ENCODE data around the gene SHOC2. TPM values are rescaled to one million over a fixed set of nuclear protein-coding genes. Genes with fewer than 3 reads are reported as not detected.

The SHOC2 gene
- total RNA-seq, 1 donor from 2014 or later: 38.7 TPM

DNA sequence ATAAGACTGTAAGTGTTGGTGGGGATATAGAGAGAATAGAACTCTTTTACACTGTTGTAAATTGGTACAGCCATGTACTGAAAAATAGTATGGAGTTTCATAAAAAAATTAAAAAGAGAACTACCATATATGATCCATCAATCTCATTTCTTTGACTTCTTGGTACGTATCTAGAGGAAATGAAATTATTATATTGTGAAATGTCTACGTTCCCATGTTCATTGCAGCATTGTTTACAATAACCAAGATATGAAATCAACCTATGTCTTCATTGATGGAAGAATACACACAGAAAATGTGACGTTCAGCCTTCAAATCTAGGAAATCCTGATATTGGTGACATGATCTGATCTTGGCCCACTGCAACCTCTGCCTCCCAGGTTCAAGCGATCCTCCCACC lies 32.0 kb downstream of the SHOC2 start:
- DNase-seq (ENCODE audit: extremely low spot score, unreplicated experiment): no peak
- Mint-ChIP-seq H3K36me3 (peaks cover 52% of the 10 kb centered on the region), H3K27ac (no peak overlapping the region), H3K4me1 (ENCODE audit: unreplicated experiment) (no peaks in the 10 kb centered on the region), H3K4me3 (no peak overlapping the region), H3K9me3 (peaks cover 19% of the 10 kb centered on the region), H3K27me3 (no peaks in the 10 kb centered on the region)
- TF ChIP-seq, protein P1, sequence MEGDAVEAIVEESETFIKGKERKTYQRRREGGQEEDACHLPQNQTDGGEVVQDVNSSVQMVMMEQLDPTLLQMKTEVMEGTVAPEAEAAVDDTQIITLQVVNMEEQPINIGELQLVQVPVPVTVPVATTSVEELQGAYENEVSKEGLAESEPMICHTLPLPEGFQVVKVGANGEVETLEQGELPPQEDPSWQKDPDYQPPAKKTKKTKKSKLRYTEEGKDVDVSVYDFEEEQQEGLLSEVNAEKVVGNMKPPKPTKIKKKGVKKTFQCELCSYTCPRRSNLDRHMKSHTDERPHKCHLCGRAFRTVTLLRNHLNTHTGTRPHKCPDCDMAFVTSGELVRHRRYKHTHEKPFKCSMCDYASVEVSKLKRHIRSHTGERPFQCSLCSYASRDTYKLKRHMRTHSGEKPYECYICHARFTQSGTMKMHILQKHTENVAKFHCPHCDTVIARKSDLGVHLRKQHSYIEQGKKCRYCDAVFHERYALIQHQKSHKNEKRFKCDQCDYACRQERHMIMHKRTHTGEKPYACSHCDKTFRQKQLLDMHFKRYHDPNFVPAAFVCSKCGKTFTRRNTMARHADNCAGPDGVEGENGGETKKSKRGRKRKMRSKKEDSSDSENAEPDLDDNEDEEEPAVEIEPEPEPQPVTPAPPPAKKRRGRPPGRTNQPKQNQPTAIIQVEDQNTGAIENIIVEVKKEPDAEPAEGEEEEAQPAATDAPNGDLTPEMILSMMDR (conservative IDR thresholded peaks at IDR 0.05): no peak

DNA sequence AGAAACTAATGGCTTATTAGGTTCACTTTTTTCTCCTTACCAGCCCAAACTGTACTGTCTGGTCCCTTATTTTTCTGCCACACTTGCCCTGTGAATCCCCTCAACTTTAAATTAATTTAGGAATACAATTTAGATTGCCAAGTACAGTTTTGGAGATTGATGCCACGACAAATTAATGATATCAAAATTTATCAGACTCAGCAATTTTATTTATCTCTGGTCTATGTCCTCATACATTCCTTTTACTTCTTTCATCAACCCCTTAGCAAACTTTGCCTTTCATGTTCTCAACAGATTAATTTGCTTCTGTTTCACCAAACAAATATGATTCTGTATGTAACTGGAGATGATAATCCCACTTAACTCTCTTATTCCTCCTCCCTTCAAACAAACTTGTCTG lies 38.2 kb downstream of the SHOC2 start:
- Mint-ChIP-seq H3K9me3 (peaks cover 5% of the 10 kb centered on the region), H3K27ac (no peak overlapping the region), H3K4me3 (no peak overlapping the region), H3K4me1 (ENCODE audit: unreplicated experiment) (peaks cover 8% of the 10 kb centered on the region), H3K27me3 (no peaks in the 10 kb centered on the region), H3K36me3 (peaks cover 13% of the 10 kb centered on the region)
- DNase-seq (ENCODE audit: extremely low spot score, unreplicated experiment): no peak
- TF ChIP-seq, protein P1 (conservative IDR thresholded peaks at IDR 0.05): no peak

DNA sequence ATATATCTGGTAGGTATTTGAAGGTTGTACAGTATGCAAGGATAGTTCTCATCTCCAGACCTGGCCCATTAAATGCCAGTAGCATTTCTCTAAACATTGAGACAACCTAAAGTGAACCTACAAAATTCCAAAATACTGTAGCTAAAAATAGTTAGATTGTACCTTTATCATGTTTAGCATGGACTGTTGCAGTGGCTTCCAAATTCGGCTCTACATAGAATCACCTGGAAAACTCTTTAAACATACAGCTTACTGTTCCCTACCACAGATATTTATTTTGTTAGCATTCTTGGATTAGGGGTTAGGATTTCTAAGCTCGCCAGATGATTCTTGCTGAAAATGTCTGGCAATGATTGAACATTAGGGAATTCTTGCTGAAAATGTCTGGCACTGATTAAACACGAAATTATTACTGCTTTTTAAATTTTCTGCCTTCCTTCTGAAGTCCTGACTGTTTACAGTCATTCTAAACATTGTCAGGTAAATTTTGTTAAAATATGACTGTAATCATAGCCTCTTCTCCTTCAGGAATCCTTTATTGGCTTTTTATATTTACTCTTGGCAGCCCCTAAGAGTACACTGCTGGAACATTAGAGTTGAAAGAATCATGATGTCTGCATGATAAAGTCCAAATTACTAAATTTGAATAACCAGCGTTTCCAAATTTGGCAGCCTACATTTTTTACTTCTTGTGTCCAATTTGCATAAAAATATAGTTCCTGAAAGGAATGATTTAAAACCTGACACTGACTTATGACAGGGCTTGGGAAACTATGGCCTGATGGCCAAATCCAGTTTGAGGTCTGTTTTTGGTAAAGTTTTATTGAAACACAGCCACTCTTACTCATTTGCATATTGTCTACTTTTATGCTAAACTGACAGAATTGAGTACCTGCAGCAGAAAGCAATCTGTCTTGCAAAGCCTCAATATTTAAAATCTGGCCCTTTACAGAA lies 40.3 kb downstream of the SHOC2 start:
- H3K4me3 Mint-ChIP-seq: no peak overlapping the region
- H3K27me3 Mint-ChIP-seq: no peaks in the 10 kb centered on the region
- TF ChIP-seq, protein P1 (conservative IDR thresholded peaks at IDR 0.05): no peak
- H3K27ac Mint-ChIP-seq: no peak overlapping the region
- H3K4me1 Mint-ChIP-seq (ENCODE audit: unreplicated experiment): peaks cover 9% of the 10 kb centered on the region
- H3K9me3 Mint-ChIP-seq: peaks cover 5% of the 10 kb centered on the region
- peaks cover 5% of the 10 kb centered on the region for H3K36me3 Mint-ChIP-seq
- DNase-seq (ENCODE audit: extremely low spot score, unreplicated experiment): no peak

DNA sequence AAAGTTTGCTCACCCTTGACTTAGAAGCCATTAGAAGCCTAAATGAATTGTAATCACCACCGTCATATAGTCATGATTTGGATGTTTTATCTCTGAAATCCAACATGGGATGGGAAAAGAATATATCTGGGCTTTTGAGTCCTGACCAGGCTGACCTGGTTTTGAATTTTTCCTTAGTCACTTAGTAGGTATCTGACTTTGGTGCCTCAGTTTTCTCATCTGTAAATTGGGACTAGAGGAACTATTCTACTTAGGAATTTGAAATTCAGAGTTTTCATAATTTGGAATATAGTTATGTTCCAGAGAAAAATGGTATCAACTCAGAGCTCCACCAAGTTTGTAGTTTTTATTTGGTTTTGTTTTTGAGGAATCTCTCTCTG lies 40.9 kb downstream of the SHOC2 start:
- H3K27me3 Mint-ChIP-seq: no peaks in the 10 kb centered on the region
- no peak for DNase-seq (ENCODE audit: extremely low spot score, unreplicated experiment)
- peaks cover 9% of the 10 kb centered on the region for H3K4me1 Mint-ChIP-seq (ENCODE audit: unreplicated experiment)
- no peaks in the 10 kb centered on the region for H3K9me3 Mint-ChIP-seq
- TF ChIP-seq, protein P1 (conservative IDR thresholded peaks at IDR 0.05): no peak
- H3K4me3 Mint-ChIP-seq: no peak overlapping the region
- peaks cover under 1% of the 10 kb centered on the region for H3K36me3 Mint-ChIP-seq
- no peak overlapping the region for H3K27ac Mint-ChIP-seq

DNA sequence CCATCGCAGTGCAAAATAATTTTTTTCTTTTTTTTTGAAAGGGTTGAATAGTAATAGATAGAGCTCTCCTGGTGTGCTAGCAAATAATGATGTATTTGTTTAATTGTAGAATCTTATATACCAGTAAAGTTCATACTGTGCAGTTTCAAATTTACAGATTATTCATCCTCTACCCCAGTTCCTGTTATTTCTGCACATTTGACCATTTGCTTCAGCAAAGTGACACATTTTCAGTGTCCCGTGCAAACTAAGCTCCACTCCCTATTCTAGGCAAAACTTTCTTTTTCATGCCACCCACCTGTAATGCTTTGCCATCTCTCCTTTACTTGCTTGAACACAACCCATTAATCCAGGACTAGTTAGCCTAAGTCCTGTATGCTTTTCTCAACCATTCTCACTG lies 43.0 kb downstream of the SHOC2 start:
- no peak for DNase-seq (ENCODE audit: extremely low spot score, unreplicated experiment)
- H3K27ac Mint-ChIP-seq: no peak overlapping the region
- H3K27me3 Mint-ChIP-seq: no peaks in the 10 kb centered on the region
- no peaks in the 10 kb centered on the region for H3K9me3 Mint-ChIP-seq
- no peak overlapping the region for H3K4me3 Mint-ChIP-seq
- peaks cover 9% of the 10 kb centered on the region for H3K4me1 Mint-ChIP-seq (ENCODE audit: unreplicated experiment)
- no peaks in the 10 kb centered on the region for H3K36me3 Mint-ChIP-seq
- TF ChIP-seq, protein P1 (conservative IDR thresholded peaks at IDR 0.05): no peak
